ENCODE measurements around the gene DSCAM.

Gene DSCAM

DNA sequence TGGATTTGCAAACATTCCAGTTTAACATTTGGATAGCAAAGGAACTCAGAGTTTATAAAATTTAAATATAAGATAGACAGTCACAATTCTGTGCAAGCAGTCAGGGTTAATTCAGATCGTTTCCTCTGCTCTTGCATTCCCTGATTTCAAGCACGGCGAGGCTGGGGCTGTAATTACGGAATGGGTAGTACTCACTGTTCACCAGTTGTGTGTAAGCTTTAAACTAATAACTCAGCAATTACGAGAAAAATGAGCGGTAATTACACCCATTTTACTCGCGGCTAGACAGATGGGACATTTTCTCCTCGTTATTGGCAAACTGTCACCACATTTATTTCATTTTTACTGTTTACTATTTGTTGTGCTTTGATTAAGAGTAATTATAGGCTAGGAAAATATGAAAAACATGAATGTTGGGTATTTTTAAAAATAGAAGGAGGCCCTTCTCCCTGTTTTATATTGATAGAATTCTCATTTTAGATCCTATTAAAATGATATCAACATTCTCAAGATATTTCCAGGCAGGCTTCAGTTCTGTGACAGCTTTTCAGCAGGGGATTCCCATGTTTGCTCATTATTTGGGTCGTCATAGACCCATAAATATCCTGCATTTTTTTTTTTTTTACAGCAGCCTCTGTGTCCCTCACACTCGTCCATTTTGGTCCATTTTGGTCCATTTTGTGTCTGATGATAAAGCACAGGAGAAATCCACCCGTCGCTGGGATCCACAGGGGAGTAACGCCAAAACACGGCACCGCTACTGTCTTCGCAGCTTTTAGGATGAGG lies 208.3 kb downstream of the DSCAM start:
- H3K4me3 ChIP-seq (ENCODE audit: low read depth, low read length, poor library complexity, severe bottlenecking): no peak overlapping the region
- no peaks in the 10 kb centered on the region for H3K9me3 ChIP-seq (ENCODE audit: low read length)
- no peak overlapping the region for H2AFZ ChIP-seq (ENCODE audit: low read length)
- no peaks in the 10 kb centered on the region for H3K36me3 ChIP-seq (ENCODE audit: insufficient read depth, low read length)
- H3K4me1 ChIP-seq (ENCODE audit: insufficient read depth, low read length, severe bottlenecking): no peaks in the 10 kb centered on the region
- no peaks in the 10 kb centered on the region for H3K9me2 ChIP-seq (ENCODE audit: low read depth, low read length)
- no peak for TF ChIP-seq EZH2 (IDR thresholded peaks at IDR 0.05; ENCODE audit: borderline replicate concordance, low read length)
- TF ChIP-seq, protein P1, sequence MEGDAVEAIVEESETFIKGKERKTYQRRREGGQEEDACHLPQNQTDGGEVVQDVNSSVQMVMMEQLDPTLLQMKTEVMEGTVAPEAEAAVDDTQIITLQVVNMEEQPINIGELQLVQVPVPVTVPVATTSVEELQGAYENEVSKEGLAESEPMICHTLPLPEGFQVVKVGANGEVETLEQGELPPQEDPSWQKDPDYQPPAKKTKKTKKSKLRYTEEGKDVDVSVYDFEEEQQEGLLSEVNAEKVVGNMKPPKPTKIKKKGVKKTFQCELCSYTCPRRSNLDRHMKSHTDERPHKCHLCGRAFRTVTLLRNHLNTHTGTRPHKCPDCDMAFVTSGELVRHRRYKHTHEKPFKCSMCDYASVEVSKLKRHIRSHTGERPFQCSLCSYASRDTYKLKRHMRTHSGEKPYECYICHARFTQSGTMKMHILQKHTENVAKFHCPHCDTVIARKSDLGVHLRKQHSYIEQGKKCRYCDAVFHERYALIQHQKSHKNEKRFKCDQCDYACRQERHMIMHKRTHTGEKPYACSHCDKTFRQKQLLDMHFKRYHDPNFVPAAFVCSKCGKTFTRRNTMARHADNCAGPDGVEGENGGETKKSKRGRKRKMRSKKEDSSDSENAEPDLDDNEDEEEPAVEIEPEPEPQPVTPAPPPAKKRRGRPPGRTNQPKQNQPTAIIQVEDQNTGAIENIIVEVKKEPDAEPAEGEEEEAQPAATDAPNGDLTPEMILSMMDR (IDR thresholded peaks at IDR 0.05; ENCODE audit: low read length): no peak
- no peaks in the 10 kb centered on the region for H3K79me2 ChIP-seq (ENCODE audit: insufficient read depth, low read length)
- H3K27ac ChIP-seq (ENCODE audit: low read depth, low read length, poor library complexity, severe bottlenecking): no peak overlapping the region
- H3K27me3 ChIP-seq (ENCODE audit: insufficient read depth, low read length): no peaks in the 10 kb centered on the region
- no peaks in the 10 kb centered on the region for H3F3A ChIP-seq (ENCODE audit: insufficient read depth, low read length)
- H3K9ac ChIP-seq (ENCODE audit: low read length): no peak overlapping the region
- no peak overlapping the region for H3K4me2 ChIP-seq (ENCODE audit: low read length)
- no peaks in the 10 kb centered on the region for H4K20me1 ChIP-seq (ENCODE audit: insufficient read depth, low read length)

- no peaks in the 10 kb centered on the region for H3K9me3 ChIP-seq (ENCODE audit: low read length)
- no peaks in the 10 kb centered on the region for H3K4me1 ChIP-seq (ENCODE audit: insufficient read depth, low read length, severe bottlenecking)
- H3K9me2 ChIP-seq (ENCODE audit: low read depth, low read length): no peaks in the 10 kb centered on the region
- H4K20me1 ChIP-seq (ENCODE audit: insufficient read depth, low read length): no peaks in the 10 kb centered on the region
- no peak overlapping the region for H3K4me2 ChIP-seq (ENCODE audit: low read length)
- H3K27me3 ChIP-seq (ENCODE audit: insufficient read depth, low read length): no peaks in the 10 kb centered on the region
- no peaks in the 10 kb centered on the region for H3K79me2 ChIP-seq (ENCODE audit: insufficient read depth, low read length)
- no peak overlapping the region for H2AFZ ChIP-seq (ENCODE audit: low read length)
- no peak overlapping the region for H3K4me3 ChIP-seq (ENCODE audit: low read depth, low read length, poor library complexity, severe bottlenecking)
- no peak for TF ChIP-seq EZH2 (IDR thresholded peaks at IDR 0.05; ENCODE audit: borderline replicate concordance, low read length)
- TF ChIP-seq, protein P1 (IDR thresholded peaks at IDR 0.05; ENCODE audit: low read length): no peak
- no peak overlapping the region for H3K27ac ChIP-seq (ENCODE audit: low read depth, low read length, poor library complexity, severe bottlenecking)
- no peaks in the 10 kb centered on the region for H3F3A ChIP-seq (ENCODE audit: insufficient read depth, low read length)
- H3K36me3 ChIP-seq (ENCODE audit: insufficient read depth, low read length): no peaks in the 10 kb centered on the region
- no peak overlapping the region for H3K9ac ChIP-seq (ENCODE audit: low read length)
Measured at GRCh38 chr21:40636026-40636425, 210.9 kb downstream of the DSCAM start.

DNA sequence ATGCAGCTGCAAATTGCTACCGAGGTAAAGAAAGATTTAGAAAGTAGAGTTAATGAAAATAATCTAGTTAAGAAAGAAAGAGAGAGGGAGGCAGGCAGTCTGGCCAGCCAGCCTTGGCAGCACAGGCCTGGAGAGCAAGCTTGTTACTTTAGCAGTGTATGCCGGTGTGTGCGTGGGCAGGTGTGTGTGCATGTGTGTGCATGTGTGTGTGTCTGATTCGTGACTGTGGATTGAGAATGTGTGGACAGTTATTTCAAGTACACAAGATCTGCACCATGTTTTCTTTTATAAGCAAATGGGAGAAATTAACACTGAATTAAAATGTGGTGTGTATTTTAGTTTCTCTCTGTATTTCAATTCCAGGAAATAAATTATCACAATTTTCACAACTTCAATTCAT lies 211.6 kb downstream of the DSCAM start:
- no peaks in the 10 kb centered on the region for H3K27me3 ChIP-seq (ENCODE audit: insufficient read depth, low read length)
- H3K79me2 ChIP-seq (ENCODE audit: insufficient read depth, low read length): no peaks in the 10 kb centered on the region
- no peaks in the 10 kb centered on the region for H3K9me2 ChIP-seq (ENCODE audit: low read depth, low read length)
- H3K4me3 ChIP-seq (ENCODE audit: low read depth, low read length, poor library complexity, severe bottlenecking): no peak overlapping the region
- no peak overlapping the region for H2AFZ ChIP-seq (ENCODE audit: low read length)
- no peaks in the 10 kb centered on the region for H3K36me3 ChIP-seq (ENCODE audit: insufficient read depth, low read length)
- H3K4me1 ChIP-seq (ENCODE audit: insufficient read depth, low read length, severe bottlenecking): no peaks in the 10 kb centered on the region
- no peak overlapping the region for H3K4me2 ChIP-seq (ENCODE audit: low read length)
- H3K27ac ChIP-seq (ENCODE audit: low read depth, low read length, poor library complexity, severe bottlenecking): no peak overlapping the region
- H3F3A ChIP-seq (ENCODE audit: insufficient read depth, low read length): no peaks in the 10 kb centered on the region
- no peaks in the 10 kb centered on the region for H4K20me1 ChIP-seq (ENCODE audit: insufficient read depth, low read length)
- TF ChIP-seq, protein P1 (IDR thresholded peaks at IDR 0.05; ENCODE audit: low read length): no peak
- no peak for TF ChIP-seq EZH2 (IDR thresholded peaks at IDR 0.05; ENCODE audit: borderline replicate concordance, low read length)
- H3K9ac ChIP-seq (ENCODE audit: low read length): no peak overlapping the region
- H3K9me3 ChIP-seq (ENCODE audit: low read length): no peaks in the 10 kb centered on the region

All from OCI-LY1 (cell line).